Measurements from ENCODE around the gene CDK8.
"Not testable (repeated sequence)": the region's sequence is repeated elsewhere in the genome, so short reads cannot be mapped to it uniquely, and the experiment has no call there.

Gene CDK8

DNA sequence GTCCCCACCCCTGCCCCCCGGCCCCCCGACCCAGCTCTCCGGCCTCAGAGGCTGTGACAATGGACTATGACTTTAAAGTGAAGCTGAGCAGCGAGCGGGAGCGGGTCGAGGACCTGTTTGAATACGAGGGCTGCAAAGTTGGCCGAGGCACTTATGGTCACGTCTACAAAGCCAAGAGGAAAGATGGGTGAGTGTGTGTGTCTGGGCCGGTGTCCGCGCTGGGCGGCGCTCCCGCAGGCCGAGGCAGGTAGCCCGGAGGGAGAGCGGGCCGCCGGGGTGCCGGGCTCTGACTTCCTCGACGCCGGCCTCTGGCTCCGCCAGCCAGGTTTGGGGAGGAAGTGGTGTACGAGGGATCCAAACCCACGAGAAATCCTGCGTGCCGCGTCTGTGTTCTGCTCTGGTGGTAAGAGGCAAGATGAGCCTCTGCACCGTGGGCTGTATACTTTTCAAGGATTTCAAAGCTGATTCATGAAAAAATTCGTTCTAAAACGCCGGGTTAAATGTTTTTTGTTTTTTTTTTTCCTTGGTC lies 718 bp downstream of the CDK8 start:
- peak; percentile 49 for DNase-seq

DNA sequence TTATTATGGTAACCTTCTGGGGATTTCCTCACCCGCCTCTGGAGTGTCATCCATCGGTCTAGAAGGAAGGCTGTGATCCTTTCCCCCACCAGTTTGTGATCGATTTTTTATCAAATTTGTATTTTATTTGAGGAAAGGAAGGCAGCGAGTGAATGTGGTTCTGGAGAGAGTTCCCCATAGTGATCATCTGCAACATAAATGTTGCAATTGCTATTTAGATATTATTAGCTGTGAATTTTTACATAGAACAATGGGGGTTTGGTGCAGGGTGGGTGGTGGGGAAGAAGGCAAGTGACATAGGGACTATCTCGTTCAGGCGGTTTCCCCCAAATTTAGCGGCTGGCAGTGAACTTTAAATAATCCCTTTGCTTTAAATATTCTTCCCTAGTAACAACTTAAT lies 1.2 kb downstream of the CDK8 start:
- peak; percentile 9 for DNase-seq

DNA sequence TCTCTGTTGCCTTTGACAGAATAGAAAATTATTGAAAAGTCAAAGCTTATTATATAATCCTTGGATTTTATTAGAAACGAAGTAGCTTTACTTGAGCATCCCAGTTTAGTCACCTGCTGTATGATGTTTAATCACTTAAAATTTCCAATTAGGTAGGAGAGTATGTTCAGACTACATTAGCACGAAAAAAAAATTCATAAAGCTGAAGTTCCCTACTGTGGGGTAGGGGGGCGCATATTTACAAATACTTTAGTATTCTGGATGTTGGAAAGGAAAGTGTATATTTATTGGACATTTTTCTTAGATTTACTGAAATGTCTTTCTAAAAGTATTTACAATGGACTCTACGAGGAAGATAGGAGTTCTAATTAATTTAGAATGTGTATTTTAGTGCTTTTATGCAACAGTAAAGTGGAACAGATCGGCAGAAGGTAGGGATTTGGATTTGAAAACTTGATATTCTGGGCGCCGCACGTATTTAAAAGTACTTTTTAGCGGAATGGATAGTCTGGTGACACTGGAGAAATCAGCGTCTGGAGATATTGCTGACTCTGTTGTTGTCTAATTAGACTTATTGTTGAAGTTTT lies 1.9 kb downstream of the CDK8 start:
- peak; percentile 68 for DNase-seq

GRCh38 chr13:26257049-26257448 lies 3.1 kb downstream of the CDK8 start:
- DNase-seq: no peak

GRCh38 chr13:26259634-26260033 lies 5.7 kb downstream of the CDK8 start:
- DNase-seq: no peak

DNA sequence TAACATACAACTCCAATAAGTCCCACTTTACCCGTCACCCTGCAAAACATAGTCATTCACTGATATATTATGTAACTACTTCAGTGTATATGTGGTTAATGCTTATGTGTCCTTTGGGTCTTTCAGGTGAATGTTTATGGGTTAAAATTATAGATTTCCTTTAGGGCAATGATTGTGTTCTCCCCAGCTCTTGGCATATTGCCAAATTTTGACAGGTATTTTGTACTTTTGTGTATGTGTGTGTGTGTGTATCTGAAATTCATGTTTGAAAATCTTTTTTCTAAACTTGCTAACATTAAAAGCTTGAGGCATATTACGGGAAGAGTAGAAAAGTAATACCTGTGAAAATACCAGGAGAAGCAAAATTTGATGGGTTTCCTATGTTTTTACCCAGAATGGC lies 8.2 kb downstream of the CDK8 start:
- DNase-seq: no peak

DNA sequence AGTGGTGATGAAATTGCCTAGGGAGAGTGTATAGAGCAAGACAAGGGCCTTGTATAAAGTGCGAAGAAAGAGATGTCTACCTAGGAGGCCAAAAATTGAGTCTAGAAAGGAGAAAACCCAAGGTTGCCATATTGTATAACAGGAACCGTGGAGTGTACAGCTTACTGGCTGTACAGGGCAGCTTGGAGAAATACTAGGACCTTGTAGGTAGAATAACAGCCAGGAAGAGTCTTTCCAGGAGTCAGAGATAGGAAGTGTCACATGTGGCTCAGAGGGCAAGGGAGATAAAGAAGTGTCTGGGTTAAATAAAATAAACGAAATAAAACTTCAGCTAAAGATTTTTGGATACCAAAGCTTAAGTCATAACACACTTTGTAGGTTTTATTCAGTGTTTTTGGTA lies 12.4 kb downstream of the CDK8 start:
- peak; percentile 14 for DNase-seq

- DNase-seq: no peak
Observed at GRCh38 chr13:26270707-26271106, 16.8 kb downstream of the CDK8 start.

- DNase-seq: no peak
Observed at GRCh38 chr13:26272621-26273020, 18.7 kb downstream of the CDK8 start.

GRCh38 chr13:26280295-26280694 lies 26.4 kb downstream of the CDK8 start:
- no peak for DNase-seq

GRCh38 chr13:26280822-26281221 lies 26.9 kb downstream of the CDK8 start:
- DNase-seq: peak; percentile 10

DNA sequence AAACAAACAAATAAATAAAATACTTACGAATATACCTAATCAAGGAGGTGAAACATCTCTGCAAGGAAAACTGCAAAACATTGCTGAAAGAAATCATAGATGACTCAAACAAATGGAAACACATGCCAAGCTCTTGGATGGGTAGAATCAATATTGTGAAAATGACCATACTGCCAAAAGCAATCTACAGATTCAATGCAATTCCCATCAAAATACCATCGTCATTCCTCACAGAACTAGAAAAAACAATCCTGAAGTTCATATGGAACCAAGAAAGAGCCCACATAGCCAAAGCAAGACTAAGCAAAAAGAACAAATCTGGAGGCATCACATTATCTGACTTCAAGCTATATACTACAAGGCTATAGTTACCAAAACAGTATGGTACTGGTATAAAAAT lies 32.0 kb downstream of the CDK8 start:
- not testable (repeated sequence) for DNase-seq

GRCh38 chr13:26288838-26289237 lies 34.9 kb downstream of the CDK8 start:
- DNase-seq: not testable (repeated sequence)

DNA sequence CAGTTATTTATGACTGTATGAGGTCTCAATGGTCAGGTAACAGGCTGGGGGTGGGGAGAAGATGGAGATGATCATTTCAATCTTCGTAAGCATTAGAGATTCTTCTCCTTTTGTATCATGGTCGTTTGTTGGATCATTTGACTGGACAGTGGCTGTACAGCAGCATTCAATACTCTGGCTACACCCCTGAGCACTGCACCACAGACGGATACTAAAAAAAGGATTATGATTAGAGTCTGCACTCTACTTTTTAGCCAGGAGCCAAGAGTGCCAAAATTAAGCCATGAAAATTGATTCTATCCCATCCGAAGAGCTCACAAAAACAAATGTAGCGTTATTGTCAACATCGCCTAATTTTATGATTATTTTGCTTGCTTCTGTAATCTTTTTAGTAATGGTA lies 41.9 kb downstream of the CDK8 start:
- DNase-seq: no peak

DNA sequence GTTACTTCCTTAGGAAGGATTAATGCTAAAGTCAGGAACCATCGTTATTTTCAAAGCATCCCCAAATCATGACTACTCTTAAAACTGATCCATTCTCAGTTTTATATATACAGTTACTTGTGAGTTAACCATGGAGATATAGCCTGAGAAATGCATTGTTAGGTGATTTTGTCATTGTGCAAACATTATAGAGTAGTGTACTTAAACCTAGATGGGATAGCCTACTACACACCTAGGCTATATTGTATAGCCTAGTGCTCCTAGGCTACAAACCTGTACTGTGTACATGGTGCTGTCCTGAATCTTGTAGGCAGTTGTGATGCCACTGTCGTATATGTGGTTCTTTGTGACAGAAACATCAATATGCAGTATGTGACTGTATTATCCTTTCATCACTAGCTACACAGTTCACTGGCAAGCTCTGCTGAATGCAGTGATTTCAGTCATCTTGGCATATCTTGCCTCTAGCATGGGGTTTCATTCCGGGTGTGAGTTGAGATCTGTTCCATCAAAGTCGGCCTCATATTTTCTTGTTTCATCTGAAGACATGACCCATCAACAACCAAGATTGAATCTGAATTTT lies 45.3 kb downstream of the CDK8 start:
- no peak for DNase-seq

DNA sequence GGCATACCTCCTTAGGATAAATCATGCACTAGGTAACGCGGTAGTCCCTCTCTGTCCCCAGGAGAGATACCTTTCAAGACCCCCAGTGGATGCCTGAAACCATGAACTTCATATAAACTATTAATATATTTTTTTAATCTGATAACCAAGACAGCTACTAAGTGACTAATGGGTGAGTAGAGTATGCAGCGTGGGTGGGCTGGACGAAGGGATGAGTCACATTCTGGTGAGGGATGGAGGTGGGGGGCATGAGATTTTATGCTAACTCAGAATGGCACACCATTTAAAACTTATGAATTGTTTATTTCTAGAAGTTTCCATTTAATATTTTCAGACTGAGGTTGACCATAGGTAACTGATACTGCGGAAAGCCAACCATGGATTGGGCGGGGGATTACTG lies 46.2 kb downstream of the CDK8 start:
- DNase-seq: no peak

DNA sequence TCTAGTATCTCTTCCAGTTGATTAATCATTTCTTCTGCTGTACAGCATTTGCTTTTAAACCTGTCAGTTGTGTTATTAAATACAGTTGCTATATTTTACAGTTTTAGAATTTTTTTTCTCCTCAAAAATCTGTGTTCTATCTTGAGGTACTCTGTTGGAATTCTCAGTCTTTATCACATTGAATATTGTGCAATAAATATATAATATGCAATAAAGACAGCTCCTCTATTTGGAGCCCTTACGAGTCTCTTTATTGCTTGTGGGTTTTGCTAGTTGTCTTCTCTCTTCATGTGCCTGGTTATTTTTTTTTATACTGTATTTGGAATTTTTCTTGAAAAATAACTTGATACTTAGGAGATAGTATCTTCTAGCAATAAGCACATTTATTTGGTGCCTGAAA lies 51.7 kb downstream of the CDK8 start:
- no peak for DNase-seq

DNA sequence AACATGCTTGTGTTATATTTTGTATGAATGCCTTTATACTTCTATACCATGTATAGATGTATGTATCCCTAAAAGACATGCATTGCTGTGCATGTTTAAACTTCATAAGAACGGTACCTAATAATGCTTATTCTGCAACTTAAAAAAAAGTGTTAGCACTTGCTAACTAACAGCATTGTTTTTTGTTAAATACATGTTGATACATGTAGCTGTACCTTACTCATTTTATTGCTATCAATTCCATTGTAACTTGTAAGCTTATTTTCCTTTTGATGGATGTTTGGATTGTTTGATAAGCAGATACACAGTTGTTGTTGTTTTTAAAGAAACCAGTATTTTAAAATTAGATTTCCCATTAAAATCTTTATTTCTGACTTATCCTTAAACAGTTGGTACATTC lies 53.8 kb downstream of the CDK8 start:
- no peak for DNase-seq

GRCh38 chr13:26308250-26308649 lies 54.3 kb downstream of the CDK8 start:
- DNase-seq: peak; percentile 21

DNA sequence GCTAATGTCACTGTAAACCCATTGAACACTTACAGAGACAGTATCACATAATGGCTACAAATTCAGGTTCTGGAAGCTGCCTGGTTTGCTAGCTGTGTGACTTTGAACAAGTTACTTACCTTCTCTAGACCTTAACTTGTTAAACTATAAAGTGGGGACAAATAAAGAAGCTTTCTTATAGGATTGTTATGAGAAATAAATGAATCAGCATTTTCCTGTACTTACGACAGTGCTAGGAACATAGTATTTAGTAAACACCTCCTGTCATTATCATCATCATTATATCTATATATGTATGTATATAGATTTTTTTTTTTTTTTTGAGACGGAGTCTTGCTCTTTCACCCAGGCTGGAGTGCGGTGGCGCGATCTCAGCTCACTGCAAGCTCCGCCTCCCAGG lies 54.9 kb downstream of the CDK8 start:
- no peak for DNase-seq

GRCh38 chr13:26310003-26310402 lies 56.1 kb downstream of the CDK8 start:
- DNase-seq: no peak

DNA sequence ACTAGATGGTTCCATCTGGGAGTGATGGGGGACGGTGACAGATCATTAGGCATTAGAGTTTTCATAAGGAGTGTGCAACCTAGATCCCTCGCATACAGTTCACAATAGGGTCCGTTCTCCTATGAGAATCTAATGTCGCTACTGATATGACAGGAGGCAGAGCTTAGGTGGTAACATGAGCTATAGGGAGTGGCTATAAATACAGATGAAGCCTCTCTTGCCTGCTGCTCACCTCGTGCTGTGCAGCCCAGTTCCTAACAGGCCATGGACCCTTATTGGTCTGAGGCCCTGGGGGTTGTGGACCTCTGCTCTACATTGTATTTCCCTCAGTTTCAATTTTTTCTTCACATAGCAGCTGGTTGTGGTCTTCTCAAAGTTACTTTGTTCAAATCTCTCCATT lies 56.5 kb downstream of the CDK8 start:
- DNase-seq: no peak

DNA sequence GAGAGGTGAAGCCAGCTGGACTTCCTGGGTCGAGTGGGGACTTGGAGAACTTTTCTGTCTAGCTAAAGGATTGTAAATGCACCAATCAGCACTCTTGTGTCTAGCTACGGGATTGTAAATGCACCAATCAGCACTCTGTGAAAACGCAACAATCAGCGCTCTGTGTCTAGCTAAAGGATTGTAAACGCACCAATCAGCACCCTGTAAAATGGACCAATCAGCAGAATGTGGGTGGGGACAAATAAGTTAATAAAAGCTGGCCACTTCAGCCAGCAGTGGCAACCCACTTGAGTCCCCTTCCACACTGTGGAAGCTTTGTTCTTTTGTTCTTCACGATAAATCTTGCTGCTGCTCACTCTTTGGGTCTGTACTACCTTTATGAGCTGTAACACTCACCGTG lies 58.1 kb downstream of the CDK8 start:
- not testable (repeated sequence) for DNase-seq

GRCh38 chr13:26316095-26316494 lies 62.2 kb downstream of the CDK8 start:
- DNase-seq: not testable (repeated sequence)

DNA sequence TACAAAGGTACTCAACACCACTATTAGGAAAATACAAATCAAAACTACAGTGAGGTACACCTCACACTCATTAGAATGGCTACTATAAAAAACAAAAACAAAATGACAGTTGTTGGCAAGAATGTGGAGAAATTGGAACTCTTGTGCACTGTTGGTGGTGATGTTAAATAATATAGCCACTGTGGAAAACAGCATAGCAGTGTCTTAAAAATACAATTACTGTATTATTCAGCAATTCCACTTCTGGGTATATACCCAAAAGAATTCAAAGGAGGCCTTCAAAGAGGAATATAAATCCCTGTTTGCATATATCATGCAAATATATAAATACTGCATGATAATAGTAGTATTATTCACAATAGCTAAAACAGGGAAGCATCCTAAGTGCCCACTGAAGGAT lies 66.8 kb downstream of the CDK8 start:
- no peak for DNase-seq

All from hematopoietic multipotent progenitor cell treated with erythropoietin and hydrocortisone succinate and interleukin-3 and kit ligand, for 6 days (in vitro differentiated cells).